ENCODE measurements around the gene AKT1S1.
"Not testable (repeated sequence)": the region's sequence is repeated elsewhere in the genome, so short reads cannot be mapped to it uniquely, and the experiment has no call there.

The AKT1S1 gene

DNA sequence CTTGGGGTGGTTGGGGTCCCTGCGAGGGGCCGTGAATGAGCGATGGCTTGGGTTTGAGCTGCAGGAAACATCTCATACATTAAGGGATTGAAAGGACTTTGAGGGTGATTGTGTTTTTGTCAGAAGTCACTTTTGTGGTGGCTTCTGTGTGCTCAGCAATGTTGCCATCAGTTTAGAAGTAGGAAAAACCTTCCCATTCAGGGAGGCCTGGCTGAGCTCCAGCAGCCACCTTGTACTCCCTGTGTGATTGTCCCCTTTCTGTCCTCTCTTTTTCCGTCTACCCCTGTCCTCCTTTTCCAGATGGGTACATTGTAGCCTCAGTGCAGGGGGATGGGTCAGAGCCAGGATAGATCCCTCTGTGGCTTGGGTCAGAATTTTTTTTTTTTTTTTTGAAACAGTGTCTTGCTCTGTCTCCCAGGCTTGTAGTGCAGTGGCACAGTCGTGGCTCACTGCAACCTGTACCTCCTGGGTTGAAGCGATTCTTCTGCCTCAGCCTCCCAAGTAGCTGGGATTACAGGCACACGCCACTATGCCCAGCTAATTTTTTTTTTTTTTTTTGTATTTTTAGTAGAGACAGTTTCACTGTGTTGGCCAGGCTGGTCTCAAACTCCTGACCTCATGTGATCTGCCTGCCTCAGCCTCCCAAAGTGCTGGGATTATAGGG lies 57.6 kb downstream of the AKT1S1 start:
- not testable (repeated sequence) for FAIRE-seq; DNase-seq (ENCODE audit: extremely low spot score, insufficient read length, low read depth)

Measured in GM18507 (cell line).